Measurements from ENCODE around the gene ZNF445. TPM values are rescaled to one million over a fixed set of nuclear protein-coding genes. Genes with fewer than 3 reads are reported as not detected.
"Not testable (repeated sequence)": the region's sequence is repeated elsewhere in the genome, so short reads cannot be mapped to it uniquely, and the experiment has no call there.

The ZNF445 gene
- total RNA-seq, 4 donors from 2014 or later = 5.3 to 35.6 (median 19.8) TPM

DNA sequence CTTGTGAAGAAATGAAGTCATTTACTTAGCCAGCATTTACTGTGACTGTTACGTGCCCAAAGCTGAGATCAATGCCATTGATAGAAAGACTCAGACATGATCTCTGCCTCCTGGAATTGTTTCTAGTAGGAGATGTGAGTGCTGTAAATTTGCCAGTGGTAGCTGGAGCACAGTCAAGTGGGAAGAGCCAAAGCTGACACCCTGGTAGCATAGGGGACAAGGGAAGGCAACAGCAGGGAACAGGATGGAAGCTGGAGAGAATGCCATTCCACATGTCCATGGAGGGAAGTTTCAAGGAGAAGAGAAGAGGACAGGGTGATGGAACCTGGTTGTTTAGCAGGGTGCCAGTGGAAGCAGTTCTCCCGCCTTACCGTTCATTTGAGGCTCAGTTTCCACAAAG is 74.9 kb downstream of the ZNF445 start:
- Histone ChIP-seq H3K9me3 (no peaks in the 10 kb centered on the region), H3K4me3 (no peak overlapping the region), H3K36me3 (no peaks in the 10 kb centered on the region), H3K27me3 (no peaks in the 10 kb centered on the region), H3K27ac (no peak overlapping the region), H3K4me1 (no peaks in the 10 kb centered on the region)
- no peak for DNase-seq
- no peak for TF ChIP-seq POLR2A (IDR thresholded peaks at IDR 0.05)
- TF ChIP-seq, protein P1, sequence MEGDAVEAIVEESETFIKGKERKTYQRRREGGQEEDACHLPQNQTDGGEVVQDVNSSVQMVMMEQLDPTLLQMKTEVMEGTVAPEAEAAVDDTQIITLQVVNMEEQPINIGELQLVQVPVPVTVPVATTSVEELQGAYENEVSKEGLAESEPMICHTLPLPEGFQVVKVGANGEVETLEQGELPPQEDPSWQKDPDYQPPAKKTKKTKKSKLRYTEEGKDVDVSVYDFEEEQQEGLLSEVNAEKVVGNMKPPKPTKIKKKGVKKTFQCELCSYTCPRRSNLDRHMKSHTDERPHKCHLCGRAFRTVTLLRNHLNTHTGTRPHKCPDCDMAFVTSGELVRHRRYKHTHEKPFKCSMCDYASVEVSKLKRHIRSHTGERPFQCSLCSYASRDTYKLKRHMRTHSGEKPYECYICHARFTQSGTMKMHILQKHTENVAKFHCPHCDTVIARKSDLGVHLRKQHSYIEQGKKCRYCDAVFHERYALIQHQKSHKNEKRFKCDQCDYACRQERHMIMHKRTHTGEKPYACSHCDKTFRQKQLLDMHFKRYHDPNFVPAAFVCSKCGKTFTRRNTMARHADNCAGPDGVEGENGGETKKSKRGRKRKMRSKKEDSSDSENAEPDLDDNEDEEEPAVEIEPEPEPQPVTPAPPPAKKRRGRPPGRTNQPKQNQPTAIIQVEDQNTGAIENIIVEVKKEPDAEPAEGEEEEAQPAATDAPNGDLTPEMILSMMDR (IDR thresholded peaks at IDR 0.05) = no peak
- intact Hi-C loops (cut with DNase I; ENCODE audit: low total_unique reads) = no loop called here

DNA sequence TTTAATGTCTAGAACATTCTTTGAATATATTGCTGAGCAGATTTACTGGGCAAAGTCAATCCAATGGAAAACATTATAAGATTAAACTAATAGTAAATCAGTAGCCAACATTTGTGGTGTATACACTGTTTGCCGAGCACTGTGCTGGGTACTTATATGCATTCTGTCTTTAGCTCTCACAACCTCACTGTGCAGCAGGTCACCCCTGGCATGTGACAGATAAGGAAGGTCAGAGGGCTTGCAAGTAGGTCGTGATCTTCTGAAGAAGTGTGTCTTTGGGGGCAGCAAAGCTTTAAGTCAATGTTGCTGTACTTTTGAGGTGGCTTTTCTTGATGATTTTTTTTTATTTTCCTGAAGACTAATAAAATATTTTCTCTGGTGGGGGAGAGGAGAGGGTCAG is 76.7 kb downstream of the ZNF445 start:
- H3K4me1 ChIP-seq = no peaks in the 10 kb centered on the region
- H3K9me3 ChIP-seq = no peaks in the 10 kb centered on the region
- H3K27ac ChIP-seq = no peak overlapping the region
- no peaks in the 10 kb centered on the region for H3K36me3 ChIP-seq
- no peak overlapping the region for H3K4me3 ChIP-seq
- H3K27me3 ChIP-seq = no peaks in the 10 kb centered on the region
- DNase-seq = no peak
- intact Hi-C loops (cut with DNase I; ENCODE audit: low total_unique reads) = no loop called here
- no peak for TF ChIP-seq POLR2A (IDR thresholded peaks at IDR 0.05)
- TF ChIP-seq, protein P1 (IDR thresholded peaks at IDR 0.05) = no peak

DNA sequence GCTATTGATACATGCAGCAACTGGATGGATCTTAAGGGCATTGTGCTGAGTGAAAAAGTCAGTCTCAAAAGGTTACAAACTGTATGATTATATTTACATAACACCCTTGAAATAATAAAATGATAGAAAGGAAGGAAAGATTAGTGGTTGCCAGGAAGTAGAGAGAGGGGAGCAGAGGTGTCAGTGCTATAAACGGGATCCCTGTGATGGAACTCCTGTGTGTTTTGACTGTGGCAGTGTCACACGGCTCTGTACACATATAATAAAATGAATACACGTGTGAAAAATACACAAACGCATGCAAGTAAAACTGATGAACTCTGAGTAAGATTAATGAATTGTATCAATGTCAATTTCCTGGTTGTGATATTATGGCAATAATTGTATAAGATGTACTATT is 78.6 kb downstream of the ZNF445 start:
- intact Hi-C loops (cut with DNase I; ENCODE audit: low total_unique reads) = no loop called here
- DNase-seq = no peak
- no peaks in the 10 kb centered on the region for H3K27me3 ChIP-seq
- TF ChIP-seq, protein P1 (IDR thresholded peaks at IDR 0.05) = no peak
- no peak for TF ChIP-seq POLR2A (IDR thresholded peaks at IDR 0.05)
- H3K9me3 ChIP-seq = no peaks in the 10 kb centered on the region
- H3K36me3 ChIP-seq = no peaks in the 10 kb centered on the region
- no peak overlapping the region for H3K27ac ChIP-seq
- no peaks in the 10 kb centered on the region for H3K4me1 ChIP-seq
- H3K4me3 ChIP-seq = no peak overlapping the region

DNA sequence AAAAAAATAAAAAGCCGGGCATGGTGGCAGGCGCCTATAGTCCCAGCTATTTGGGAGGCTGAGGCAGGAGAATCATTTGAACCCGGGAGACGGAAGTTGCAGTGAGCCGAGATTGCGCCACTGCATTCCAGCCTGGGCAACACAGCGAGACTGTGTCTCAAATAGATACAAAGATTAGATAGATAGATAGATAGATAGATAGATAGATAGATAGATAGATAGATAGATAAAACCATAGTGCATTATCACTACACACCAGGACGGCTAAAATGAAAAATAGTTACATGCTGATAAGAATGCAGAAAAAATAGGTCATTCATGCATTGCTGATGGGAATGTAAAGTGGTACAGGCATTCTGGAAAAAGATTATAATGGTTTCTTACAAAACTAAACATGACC is 79.2 kb downstream of the ZNF445 start:
- H3K9me3 ChIP-seq; intact Hi-C loops (cut with DNase I; ENCODE audit: low total_unique reads); H3K27me3 ChIP-seq; H3K4me1 ChIP-seq; DNase-seq; H3K27ac ChIP-seq; H3K36me3 ChIP-seq; H3K4me3 ChIP-seq: not testable (repeated sequence)

DNA sequence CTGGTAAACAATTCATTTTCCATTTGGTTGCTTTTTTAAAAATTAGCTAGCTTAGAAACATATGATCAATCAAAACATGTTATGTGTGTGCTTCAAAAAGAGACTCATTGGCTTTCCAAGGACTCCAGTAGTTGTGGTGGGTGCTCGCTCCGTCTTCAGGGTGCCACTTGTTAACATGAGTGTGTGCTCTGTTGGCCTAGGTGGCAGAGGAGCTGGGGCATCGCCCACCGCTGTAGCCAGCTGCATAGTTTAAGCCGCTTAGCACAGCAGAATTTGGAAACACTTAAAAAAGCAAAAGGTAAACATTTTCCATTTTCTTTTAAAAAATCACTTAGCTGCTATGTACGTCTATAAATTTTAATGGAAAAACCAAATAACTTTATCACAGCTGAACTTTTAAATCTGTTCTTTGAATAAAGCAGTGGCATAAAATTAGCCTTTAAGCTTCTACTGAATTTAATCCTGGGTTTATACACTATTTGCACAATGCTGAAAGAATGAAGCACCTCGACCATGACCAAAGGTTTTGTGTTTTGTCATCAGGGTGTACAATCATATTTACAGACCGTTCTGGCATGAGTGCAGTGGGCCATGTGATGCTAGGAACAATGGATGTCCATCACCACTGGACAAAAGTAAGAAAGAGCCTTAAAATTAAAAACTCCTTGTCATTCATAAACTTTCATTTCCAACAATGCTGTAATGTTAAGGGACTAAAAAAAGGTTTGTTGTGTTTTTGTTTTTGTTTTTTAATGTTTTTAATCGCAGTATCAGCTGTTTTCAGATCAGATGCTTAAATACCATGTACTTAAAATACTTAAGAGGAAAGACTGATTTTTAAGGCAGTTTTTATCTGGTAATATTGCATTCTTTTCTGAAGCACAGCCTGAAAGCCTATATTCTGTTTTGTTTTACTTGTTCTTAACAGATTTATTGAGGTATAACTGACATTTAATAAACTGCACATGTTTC is 81.0 kb downstream of the ZNF445 start:
- TF ChIP-seq, protein P1 (IDR thresholded peaks at IDR 0.05) = no peak
- TF ChIP-seq POLR2A (IDR thresholded peaks at IDR 0.05) = no peak
- Histone ChIP-seq H3K27me3 (no peaks in the 10 kb centered on the region), H3K9me3 (no peaks in the 10 kb centered on the region), H3K4me3 (no peak overlapping the region), H3K27ac (no peak overlapping the region), H3K36me3 (no peaks in the 10 kb centered on the region), H3K4me1 (no peaks in the 10 kb centered on the region)
- intact Hi-C loops (cut with DNase I; ENCODE audit: low total_unique reads) = no loop called here
- DNase-seq = no peak

Measured in uterus (tissue), 4 donors.